ENCODE measurements around the gene CFAP298. TPM values are rescaled to one million over a fixed set of nuclear protein-coding genes. Genes with fewer than 3 reads are reported as not detected.
A peak's percentile ranks its signal among the peaks of the same experiment; 100 is the strongest.

Gene CFAP298
- total and polyA plus RNA-seq, 2 of the 13 experiments (the other 11 are each of a cell fraction or from before 2014, with no cell fraction given) = 21.2 to 62.2 TPM

- TF ChIP-seq MIER2 (CRISPR knock-in tag; IDR thresholded peaks at IDR 0.05) = 0 out of 2 replicates have a peak, but pooled peaks have one; percentile 11
- peak; percentile 61; the same call in 1 of the 2 replicates for TF ChIP-seq ATF2 (CRISPR knock-in tag; IDR thresholded peaks at IDR 0.05)
- TF ChIP-seq CAMTA2 (CRISPR knock-in tag; IDR thresholded peaks at IDR 0.05; ENCODE audit: borderline replicate concordance) = peak; percentile 60; the same call in 1 of the 2 replicates
- TF ChIP-seq EEA1 (CRISPR knock-in tag; IDR thresholded peaks at IDR 0.05; ENCODE audit: borderline replicate concordance) = 0 out of 2 replicates have a peak, but pooled peaks have one; percentile 21
- peak; percentile 89 for TF ChIP-seq ZFX (CRISPR knock-in tag; IDR thresholded peaks at IDR 0.05; ENCODE audit: low read depth)
- TF ChIP-seq, protein P1, sequence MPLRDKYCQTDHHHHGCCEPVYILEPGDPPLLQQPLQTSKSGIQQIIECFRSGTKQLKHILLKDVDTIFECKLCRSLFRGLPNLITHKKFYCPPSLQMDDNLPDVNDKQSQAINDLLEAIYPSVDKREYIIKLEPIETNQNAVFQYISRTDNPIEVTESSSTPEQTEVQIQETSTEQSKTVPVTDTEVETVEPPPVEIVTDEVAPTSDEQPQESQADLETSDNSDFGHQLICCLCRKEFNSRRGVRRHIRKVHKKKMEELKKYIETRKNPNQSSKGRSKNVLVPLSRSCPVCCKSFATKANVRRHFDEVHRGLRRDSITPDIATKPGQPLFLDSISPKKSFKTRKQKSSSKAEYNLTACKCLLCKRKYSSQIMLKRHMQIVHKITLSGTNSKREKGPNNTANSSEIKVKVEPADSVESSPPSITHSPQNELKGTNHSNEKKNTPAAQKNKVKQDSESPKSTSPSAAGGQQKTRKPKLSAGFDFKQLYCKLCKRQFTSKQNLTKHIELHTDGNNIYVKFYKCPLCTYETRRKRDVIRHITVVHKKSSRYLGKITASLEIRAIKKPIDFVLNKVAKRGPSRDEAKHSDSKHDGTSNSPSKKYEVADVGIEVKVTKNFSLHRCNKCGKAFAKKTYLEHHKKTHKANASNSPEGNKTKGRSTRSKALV (CRISPR knock-in tag; IDR thresholded peaks at IDR 0.05) = peak; percentile 83
- TF ChIP-seq MAFF (IDR thresholded peaks at IDR 0.05; ENCODE audit: low read depth, low read length) = no peak
- peak; percentile 82; the same call in 1 of the 2 replicates for TF ChIP-seq FOXK1 (CRISPR knock-in tag; IDR thresholded peaks at IDR 0.05; ENCODE audit: borderline replicate concordance, low read depth)
- TF ChIP-seq HNF4G (IDR thresholded peaks at IDR 0.05; ENCODE audit: borderline replicate concordance, low read depth, low read length) = no peak
- 0 out of 2 replicates have a peak, but pooled peaks have one; percentile 21 for TF ChIP-seq HNF4G (CRISPR knock-in tag; IDR thresholded peaks at IDR 0.05; ENCODE audit: borderline replicate concordance, low read depth)
- TF ChIP-seq NR2F6 (IDR thresholded peaks at IDR 0.05) = no peak; the same call in 1 of the 2 replicates
- 0 out of 2 replicates have a peak, but pooled peaks have one; percentile 4 for TF ChIP-seq NR2F6 (CRISPR knock-in tag; IDR thresholded peaks at IDR 0.05)
- peak; percentile 92 for TF ChIP-seq HNRNPLL (IDR thresholded peaks at IDR 0.05; ENCODE audit: low read depth, low read length, poor library complexity, severe bottlenecking)
- TF ChIP-seq, protein P2, sequence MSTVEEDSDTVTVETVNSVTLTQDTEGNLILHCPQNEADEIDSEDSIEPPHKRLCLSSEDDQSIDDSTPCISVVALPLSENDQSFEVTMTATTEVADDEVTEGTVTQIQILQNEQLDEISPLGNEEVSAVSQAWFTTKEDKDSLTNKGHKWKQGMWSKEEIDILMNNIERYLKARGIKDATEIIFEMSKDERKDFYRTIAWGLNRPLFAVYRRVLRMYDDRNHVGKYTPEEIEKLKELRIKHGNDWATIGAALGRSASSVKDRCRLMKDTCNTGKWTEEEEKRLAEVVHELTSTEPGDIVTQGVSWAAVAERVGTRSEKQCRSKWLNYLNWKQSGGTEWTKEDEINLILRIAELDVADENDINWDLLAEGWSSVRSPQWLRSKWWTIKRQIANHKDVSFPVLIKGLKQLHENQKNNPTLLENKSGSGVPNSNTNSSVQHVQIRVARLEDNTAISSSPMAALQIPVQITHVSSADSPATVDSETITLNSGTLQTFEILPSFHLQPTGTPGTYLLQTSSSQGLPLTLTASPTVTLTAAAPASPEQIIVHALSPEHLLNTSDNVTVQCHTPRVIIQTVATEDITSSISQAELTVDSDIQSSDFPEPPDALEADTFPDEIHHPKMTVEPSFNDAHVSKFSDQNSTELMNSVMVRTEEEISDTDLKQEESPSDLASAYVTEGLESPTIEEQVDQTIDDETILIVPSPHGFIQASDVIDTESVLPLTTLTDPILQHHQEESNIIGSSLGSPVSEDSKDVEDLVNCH (CRISPR knock-in tag; IDR thresholded peaks at IDR 0.05) = no peak
- TF ChIP-seq DDIT3 (CRISPR knock-in tag; IDR thresholded peaks at IDR 0.05) = no peak
- TF ChIP-seq, protein P3, sequence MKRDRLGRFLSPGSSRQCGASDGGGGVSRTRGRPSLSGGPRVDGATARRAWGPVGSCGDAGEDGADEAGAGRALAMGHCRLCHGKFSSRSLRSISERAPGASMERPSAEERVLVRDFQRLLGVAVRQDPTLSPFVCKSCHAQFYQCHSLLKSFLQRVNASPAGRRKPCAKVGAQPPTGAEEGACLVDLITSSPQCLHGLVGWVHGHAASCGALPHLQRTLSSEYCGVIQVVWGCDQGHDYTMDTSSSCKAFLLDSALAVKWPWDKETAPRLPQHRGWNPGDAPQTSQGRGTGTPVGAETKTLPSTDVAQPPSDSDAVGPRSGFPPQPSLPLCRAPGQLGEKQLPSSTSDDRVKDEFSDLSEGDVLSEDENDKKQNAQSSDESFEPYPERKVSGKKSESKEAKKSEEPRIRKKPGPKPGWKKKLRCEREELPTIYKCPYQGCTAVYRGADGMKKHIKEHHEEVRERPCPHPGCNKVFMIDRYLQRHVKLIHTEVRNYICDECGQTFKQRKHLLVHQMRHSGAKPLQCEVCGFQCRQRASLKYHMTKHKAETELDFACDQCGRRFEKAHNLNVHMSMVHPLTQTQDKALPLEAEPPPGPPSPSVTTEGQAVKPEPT (CRISPR knock-in tag; IDR thresholded peaks at IDR 0.05; ENCODE audit: low read depth) = no peak
Measured at GRCh38 chr21:32569261-32570230, 42.6 kb downstream of the CFAP298 start (continued).

Measured in HepG2 (cell line).